T-helper 1 cell treated with Interleukin-12 subunit alpha and Interleukin-12 subunit beta and Interleukin-4 antibody, amounts not matched to agents 30 ng/mL and 1 ng/mL, for 36 hours (primary cell): Measurements from ENCODE around the gene SALL4. TPM values are rescaled to one million over a fixed set of nuclear protein-coding genes. Genes with fewer than 3 reads are reported as not detected.
"Not testable (repeated sequence)": the region's sequence is repeated elsewhere in the genome, so short reads cannot be mapped to it uniquely, and the experiment has no call there.

Experiments used
- intact Hi-C: fragments of 100-400 bp; cut with micrococcal nuclease; formaldehyde crosslinking; loops from one replicate; pipeline ENCODE4 v1.15.1; 2024
- total RNA-seq: library from RNA; stranded (reverse); gene quantifications from 2 replicates; pipeline ENCODE4 v1.2.3, GENCODE V29; 2022

SALL4 gene
- total RNA-seq, 1 donor from 2014 or later: 0.29 TPM

GRCh38 chr20:51738877-51739447 lies 63.4 kb downstream of the SALL4 start:
- intact Hi-C loops: no loop called here

- intact Hi-C loops: not testable (repeated sequence)
Measured at GRCh38 chr20:51738261-51738660, 64.1 kb downstream of the SALL4 start.

GRCh38 chr20:51736947-51737346 lies 65.4 kb downstream of the SALL4 start:
- intact Hi-C loops: no loop called here

- intact Hi-C loops: no loop called here
Measured at GRCh38 chr20:51735728-51736600, 66.4 kb downstream of the SALL4 start.

- intact Hi-C loops: no loop called here
Measured at GRCh38 chr20:51734876-51735720, 67.2 kb downstream of the SALL4 start.

GRCh38 chr20:51733070-51733469 lies 69.3 kb downstream of the SALL4 start:
- intact Hi-C loops: no loop called here

Other genes with a start within 250 kb of the SALL4 start
- gene ATP9A, start 34.1 kb downstream of the SALL4 start, total RNA-seq: 2.8 and 3.2 TPM in 2 replicates